ENCODE measurements around the gene MICAL3. TPM values are rescaled to one million over a fixed set of nuclear protein-coding genes. Genes with fewer than 3 reads are reported as not detected.

MICAL3 gene
- total and polyA plus RNA-seq, 9 of the 15 experiments (the other 6 are each of a cell fraction or from before 2014, with no cell fraction given), result 0.53 to 32.1 (median 12.3) TPM

- Histone ChIP-seq H2AFZ (ENCODE audit: low read depth, low read length) (no peak overlapping the region), H4K20me1 (replicated peaks; ENCODE audit: control insufficient read depth, insufficient read depth, low read length) (peaks cover 24% of the 10 kb centered on the region), H3K36me3 (ENCODE audit: control insufficient read depth, insufficient read depth, low read length) (peaks cover 5% of the 10 kb centered on the region; the same call in 2 of the 3 replicates), H3K9me1 (ENCODE audit: control insufficient read depth, insufficient read depth, low read length) (peaks cover 3% of the 10 kb centered on the region), H3K4me3 (no peak overlapping the region), H3K27ac (ENCODE audit: extremely low read depth, low read depth, low read length) (no peak overlapping the region), H3K4me1 (replicated peaks in 1 of 2; ENCODE audit: control insufficient read depth in 2 of 2, insufficient read depth in 2 of 2, low read length in 2 of 2) (peaks cover 0 to 7% of the 10 kb centered on the region in 2 experiments; a peak in 3 of 5 replicates), H3K79me2 (ENCODE audit: control insufficient read depth, insufficient read depth, low read length) (peaks cover 67% of the 10 kb centered on the region), H3K27me3 (ENCODE audit: control insufficient read depth in 2 of 2, insufficient read depth in 2 of 2, low read length in 2 of 2) (no peaks in the 10 kb centered on the region), H3K9ac (ENCODE audit: insufficient read depth in 1 of 2, low read depth in 2 of 2, low read length in 2 of 2) (no peak overlapping the region), H3K4me2 (ENCODE audit: insufficient read depth, low read length) (no peak overlapping the region), H3K9me3 (replicated peaks; ENCODE audit: control insufficient read depth, insufficient read depth, low read depth, low read length) (no peaks in the 10 kb centered on the region)
- in situ Hi-C loops (cut with MboI), result no loop called here
- 86% methylated on average over 2 of the region's 4 CpGs for WGBS (ENCODE audit: insufficient coverage, low coverage, missing lambda C conversion rate)
- DNase-seq (ENCODE audit: extremely low read depth in 1 of 4, low spot score in 3 of 4) (no peak), FAIRE-seq (no peak), ATAC-seq (no peak)
- POLR2A ChIA-PET, result interaction anchor here (0.6 kb wide), 1 partner anchor 16 kb away, joined by 3 read pairs; no protein-coding TSS in a partner anchor
- CTCF ChIA-PET (ENCODE audit: low intra/inter-chr PET ratio), result no interaction called here
- no TSS peak for BruUV-seq (replicated peaks)
- TF ChIP-seq, protein P1, sequence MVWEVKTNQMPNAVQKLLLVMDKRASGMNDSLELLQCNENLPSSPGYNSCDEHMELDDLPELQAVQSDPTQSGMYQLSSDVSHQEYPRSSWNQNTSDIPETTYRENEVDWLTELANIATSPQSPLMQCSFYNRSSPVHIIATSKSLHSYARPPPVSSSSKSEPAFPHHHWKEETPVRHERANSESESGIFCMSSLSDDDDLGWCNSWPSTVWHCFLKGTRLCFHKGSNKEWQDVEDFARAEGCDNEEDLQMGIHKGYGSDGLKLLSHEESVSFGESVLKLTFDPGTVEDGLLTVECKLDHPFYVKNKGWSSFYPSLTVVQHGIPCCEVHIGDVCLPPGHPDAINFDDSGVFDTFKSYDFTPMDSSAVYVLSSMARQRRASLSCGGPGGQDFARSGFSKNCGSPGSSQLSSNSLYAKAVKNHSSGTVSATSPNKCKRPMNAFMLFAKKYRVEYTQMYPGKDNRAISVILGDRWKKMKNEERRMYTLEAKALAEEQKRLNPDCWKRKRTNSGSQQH (CRISPR knock-in tag; IDR thresholded peaks at IDR 0.05), result no peak
- no peak for TF ChIP-seq GABPB1 (CRISPR knock-in tag; IDR thresholded peaks at IDR 0.05)
- no peak for TF ChIP-seq SRSF9 (IDR thresholded peaks at IDR 0.05; ENCODE audit: borderline replicate concordance, low read depth, low read length)
- no peak for TF ChIP-seq CREB3 (tag; conservative IDR thresholded peaks at IDR 0.05; ENCODE audit: low read depth)
- TF ChIP-seq PHF8 (IDR thresholded peaks at IDR 0.05; ENCODE audit: borderline replicate concordance, low read length), result no peak
- TF ChIP-seq, protein P2, sequence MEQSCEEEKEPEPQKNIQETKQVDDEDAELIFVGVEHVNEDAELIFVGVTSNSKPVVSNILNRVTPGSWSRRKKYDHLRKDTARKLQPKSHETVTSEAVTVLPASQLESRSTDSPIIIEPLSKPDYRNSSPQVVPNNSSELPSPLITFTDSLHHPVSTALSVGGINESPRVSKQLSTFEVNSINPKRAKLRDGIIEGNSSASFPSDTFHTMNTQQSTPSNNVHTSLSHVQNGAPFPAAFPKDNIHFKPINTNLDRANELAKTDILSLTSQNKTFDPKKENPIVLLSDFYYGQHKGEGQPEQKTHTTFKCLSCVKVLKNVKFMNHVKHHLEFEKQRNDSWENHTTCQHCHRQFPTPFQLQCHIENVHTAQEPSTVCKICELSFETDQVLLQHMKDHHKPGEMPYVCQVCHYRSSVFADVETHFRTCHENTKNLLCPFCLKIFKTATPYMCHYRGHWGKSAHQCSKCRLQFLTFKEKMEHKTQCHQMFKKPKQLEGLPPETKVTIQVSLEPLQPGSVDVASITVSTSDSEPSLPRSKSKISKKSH (CRISPR knock-in tag; IDR thresholded peaks at IDR 0.05), result no peak
- TF ChIP-seq SMC3 (conservative IDR thresholded peaks at IDR 0.05; ENCODE audit: insufficient read depth, low read depth, low read length), result no peak
- no peak for TF ChIP-seq CAMTA2 (CRISPR knock-in tag; conservative IDR thresholded peaks at IDR 0.05)
- intact Hi-C loops (cut with micrococcal nuclease), result no loop called here
Measured at GRCh38 chr22:17761138-17761488, 263.2 kb downstream of the MICAL3 start.

Data from K562 (cell line).